ENCODE measurements around the gene MSGN1.

Gene MSGN1

GRCh38 chr2:17839959-17840358, 23.7 kb downstream of the MSGN1 start:
- TF ChIP-seq, protein P1, sequence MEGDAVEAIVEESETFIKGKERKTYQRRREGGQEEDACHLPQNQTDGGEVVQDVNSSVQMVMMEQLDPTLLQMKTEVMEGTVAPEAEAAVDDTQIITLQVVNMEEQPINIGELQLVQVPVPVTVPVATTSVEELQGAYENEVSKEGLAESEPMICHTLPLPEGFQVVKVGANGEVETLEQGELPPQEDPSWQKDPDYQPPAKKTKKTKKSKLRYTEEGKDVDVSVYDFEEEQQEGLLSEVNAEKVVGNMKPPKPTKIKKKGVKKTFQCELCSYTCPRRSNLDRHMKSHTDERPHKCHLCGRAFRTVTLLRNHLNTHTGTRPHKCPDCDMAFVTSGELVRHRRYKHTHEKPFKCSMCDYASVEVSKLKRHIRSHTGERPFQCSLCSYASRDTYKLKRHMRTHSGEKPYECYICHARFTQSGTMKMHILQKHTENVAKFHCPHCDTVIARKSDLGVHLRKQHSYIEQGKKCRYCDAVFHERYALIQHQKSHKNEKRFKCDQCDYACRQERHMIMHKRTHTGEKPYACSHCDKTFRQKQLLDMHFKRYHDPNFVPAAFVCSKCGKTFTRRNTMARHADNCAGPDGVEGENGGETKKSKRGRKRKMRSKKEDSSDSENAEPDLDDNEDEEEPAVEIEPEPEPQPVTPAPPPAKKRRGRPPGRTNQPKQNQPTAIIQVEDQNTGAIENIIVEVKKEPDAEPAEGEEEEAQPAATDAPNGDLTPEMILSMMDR (IDR thresholded peaks at IDR 0.05; ENCODE audit: extremely low read depth, insufficient read depth, missing control alignments): no peak
- DNase-seq (ENCODE audit: low spot score): no peak
- in situ Hi-C loops (cut with MboI; ENCODE audit: low pct_unique_long_range_greater_than_20kb, low sequenced_read_pairs, unreplicated experiment): loop anchor here (10.0 kb wide), 1 partner anchor 115 kb away; no protein-coding TSS in a partner anchor

DNA sequence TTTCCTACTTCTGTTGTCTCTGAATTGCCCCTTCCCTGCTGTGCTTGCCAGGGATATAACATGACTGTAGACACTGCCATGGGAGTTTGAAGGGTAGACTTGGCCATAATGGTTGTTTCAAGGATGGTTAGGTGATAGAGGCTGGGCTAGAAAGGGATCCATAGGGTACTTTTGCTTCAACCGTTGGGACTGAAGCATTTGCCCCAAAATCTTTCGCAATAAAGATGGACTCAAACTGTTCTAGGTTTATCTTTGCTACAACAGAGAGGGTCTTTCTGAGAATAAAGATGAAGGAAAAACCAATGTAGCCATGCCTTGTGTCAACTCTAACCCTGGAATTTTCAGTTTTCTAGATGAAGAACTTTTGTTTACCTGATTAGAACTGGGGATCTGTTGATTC, 27.2 kb downstream of the MSGN1 start:
- in situ Hi-C loops (cut with MboI; ENCODE audit: low pct_unique_long_range_greater_than_20kb, low sequenced_read_pairs, unreplicated experiment): no loop called here
- no peak for DNase-seq (ENCODE audit: low spot score)
- TF ChIP-seq, protein P1 (IDR thresholded peaks at IDR 0.05; ENCODE audit: extremely low read depth, insufficient read depth, missing control alignments): no peak

GRCh38 chr2:17845806-17846205, 29.5 kb downstream of the MSGN1 start:
- TF ChIP-seq, protein P1 (IDR thresholded peaks at IDR 0.05; ENCODE audit: extremely low read depth, insufficient read depth, missing control alignments): no peak
- in situ Hi-C loops (cut with MboI; ENCODE audit: low pct_unique_long_range_greater_than_20kb, low sequenced_read_pairs, unreplicated experiment): no loop called here
- DNase-seq (ENCODE audit: low spot score): no peak

GRCh38 chr2:17846676-17847075, 30.4 kb downstream of the MSGN1 start:
- TF ChIP-seq, protein P1 (IDR thresholded peaks at IDR 0.05; ENCODE audit: extremely low read depth, insufficient read depth, missing control alignments): no peak
- in situ Hi-C loops (cut with MboI; ENCODE audit: low pct_unique_long_range_greater_than_20kb, low sequenced_read_pairs, unreplicated experiment): no loop called here
- DNase-seq (ENCODE audit: low spot score): no peak

GRCh38 chr2:17847236-17847635, 31.0 kb downstream of the MSGN1 start:
- no peak for DNase-seq (ENCODE audit: low spot score)
- in situ Hi-C loops (cut with MboI; ENCODE audit: low pct_unique_long_range_greater_than_20kb, low sequenced_read_pairs, unreplicated experiment): no loop called here

GRCh38 chr2:17849275-17849674, 33.0 kb downstream of the MSGN1 start:
- in situ Hi-C loops (cut with MboI; ENCODE audit: low pct_unique_long_range_greater_than_20kb, low sequenced_read_pairs, unreplicated experiment): no loop called here
- TF ChIP-seq, protein P1 (IDR thresholded peaks at IDR 0.05; ENCODE audit: extremely low read depth, insufficient read depth, missing control alignments): no peak
- DNase-seq (ENCODE audit: low spot score): no peak

More at GRCh38 chr2:17847236-17847635, 31.0 kb downstream of the MSGN1 start:
- TF ChIP-seq, protein P1 (IDR thresholded peaks at IDR 0.05; ENCODE audit: extremely low read depth, insufficient read depth, missing control alignments): no peak

DNA sequence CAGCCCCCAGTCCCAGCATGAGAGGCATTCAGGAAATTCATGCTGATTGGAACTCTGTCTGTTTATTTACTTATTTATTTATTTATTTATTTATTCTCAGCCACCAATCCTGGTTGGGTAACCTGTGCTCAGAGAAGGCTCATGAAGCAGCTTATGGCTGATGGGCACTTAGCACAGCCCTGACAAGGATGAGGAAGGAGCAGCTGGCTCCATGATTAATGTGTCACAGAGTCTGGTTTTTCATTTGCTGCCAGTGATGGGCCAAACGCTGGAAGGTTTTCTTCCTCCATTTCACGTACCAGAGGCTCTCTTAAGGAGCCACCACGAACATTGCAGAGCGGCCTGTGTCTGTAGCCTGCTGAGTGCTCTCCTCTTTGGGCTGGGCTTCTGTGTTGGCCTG, 33.9 kb downstream of the MSGN1 start:
- in situ Hi-C loops (cut with MboI; ENCODE audit: low pct_unique_long_range_greater_than_20kb, low sequenced_read_pairs, unreplicated experiment): loop anchor here (25.0 kb wide), 1 partner anchor 312 kb away; no protein-coding TSS in a partner anchor
- TF ChIP-seq, protein P1 (IDR thresholded peaks at IDR 0.05; ENCODE audit: extremely low read depth, insufficient read depth, missing control alignments): no peak
- DNase-seq (ENCODE audit: low spot score): no peak
